ENCODE results near the gene HEG1. TPM values are rescaled to one million over a fixed set of nuclear protein-coding genes. Genes with fewer than 3 reads are reported as not detected.

The HEG1 gene
- total RNA-seq, 1 donor from 2014 or later: 14.4 TPM

GRCh38 chr3:124984754-124985153, 71.0 kb downstream of the HEG1 start:
- Mint-ChIP-seq H3K9me3 (no peaks in the 10 kb centered on the region), H3K27ac (no peak overlapping the region), H3K36me3 (no peaks in the 10 kb centered on the region), H3K4me3 (no peak overlapping the region), H3K4me1 (peaks cover 3% of the 10 kb centered on the region), H3K27me3 (ENCODE audit: low read depth) (no peaks in the 10 kb centered on the region)
- TF ChIP-seq CTCF (IDR thresholded peaks at IDR 0.05; ENCODE audit: unreplicated experiment): no peak
- DNase-seq (ENCODE audit: low spot score in 2 of 2, unreplicated experiment in 2 of 2): no peak

- DNase-seq (ENCODE audit: low spot score in 2 of 2, unreplicated experiment in 2 of 2): no peak
- Mint-ChIP-seq H3K4me3 (no peak overlapping the region), H3K4me1 (peaks cover 3% of the 10 kb centered on the region), H3K27me3 (ENCODE audit: low read depth) (no peaks in the 10 kb centered on the region), H3K36me3 (no peaks in the 10 kb centered on the region), H3K9me3 (no peaks in the 10 kb centered on the region), H3K27ac (no peak overlapping the region)
- TF ChIP-seq CTCF (IDR thresholded peaks at IDR 0.05; ENCODE audit: unreplicated experiment): no peak
Observed at GRCh38 chr3:124982855-124983254, 72.9 kb downstream of the HEG1 start.

- peaks cover 3% of the 10 kb centered on the region for H3K4me1 Mint-ChIP-seq
- H3K36me3 Mint-ChIP-seq: peaks cover 3% of the 10 kb centered on the region
- TF ChIP-seq CTCF (IDR thresholded peaks at IDR 0.05; ENCODE audit: unreplicated experiment): no peak
- no peaks in the 10 kb centered on the region for H3K27me3 Mint-ChIP-seq (ENCODE audit: low read depth)
- no peak overlapping the region for H3K27ac Mint-ChIP-seq
- peaks cover 12% of the 10 kb centered on the region for H3K9me3 Mint-ChIP-seq
- no peak for DNase-seq (ENCODE audit: low spot score in 2 of 2, unreplicated experiment in 2 of 2)
- H3K4me3 Mint-ChIP-seq: no peak overlapping the region
Observed at GRCh38 chr3:124981472-124981871, 74.3 kb downstream of the HEG1 start.

GRCh38 chr3:124978627-124979026, 77.2 kb downstream of the HEG1 start:
- Mint-ChIP-seq H3K36me3 (peaks cover 5% of the 10 kb centered on the region), H3K27me3 (ENCODE audit: low read depth) (no peaks in the 10 kb centered on the region), H3K4me3 (no peak overlapping the region), H3K9me3 (peaks cover 16% of the 10 kb centered on the region), H3K27ac (no peak overlapping the region), H3K4me1 (no peaks in the 10 kb centered on the region)
- DNase-seq (ENCODE audit: low spot score in 2 of 2, unreplicated experiment in 2 of 2): no peak
- no peak for TF ChIP-seq CTCF (IDR thresholded peaks at IDR 0.05; ENCODE audit: unreplicated experiment)

GRCh38 chr3:124976383-124976782, 79.4 kb downstream of the HEG1 start:
- no peaks in the 10 kb centered on the region for H3K27me3 Mint-ChIP-seq (ENCODE audit: low read depth)
- no peaks in the 10 kb centered on the region for H3K4me1 Mint-ChIP-seq
- peaks cover 5% of the 10 kb centered on the region for H3K36me3 Mint-ChIP-seq
- H3K4me3 Mint-ChIP-seq: no peak overlapping the region
- H3K9me3 Mint-ChIP-seq: peaks cover 16% of the 10 kb centered on the region
- no peak for DNase-seq (ENCODE audit: low spot score in 2 of 2, unreplicated experiment in 2 of 2)
- H3K27ac Mint-ChIP-seq: no peak overlapping the region
- no peak for TF ChIP-seq CTCF (IDR thresholded peaks at IDR 0.05; ENCODE audit: unreplicated experiment)

- Mint-ChIP-seq H3K27ac (no peak overlapping the region), H3K9me3 (peaks cover 16% of the 10 kb centered on the region), H3K27me3 (ENCODE audit: low read depth) (no peaks in the 10 kb centered on the region), H3K4me1 (no peaks in the 10 kb centered on the region), H3K36me3 (peaks cover 5% of the 10 kb centered on the region), H3K4me3 (no peak overlapping the region)
- TF ChIP-seq CTCF (IDR thresholded peaks at IDR 0.05; ENCODE audit: unreplicated experiment): no peak
- DNase-seq (ENCODE audit: low spot score in 2 of 2, unreplicated experiment in 2 of 2): no peak
Observed at GRCh38 chr3:124974691-124975090, 81.1 kb downstream of the HEG1 start.
